ENCODE results near the gene CT47C1. TPM values are rescaled to one million over a fixed set of nuclear protein-coding genes. Genes with fewer than 3 reads are reported as not detected.
"Not testable (repeated sequence)": the region's sequence is repeated elsewhere in the genome, so short reads cannot be mapped to it uniquely, and the experiment has no call there.

Gene CT47C1
- not detected for total RNA-seq
- not detected for total RNA-seq (2013)
- total RNA-seq: 0 to 0.07 (median 0) reads per million in 29 experiments

GRCh38 chrX:119072744-119073143, at the start of gene CT47C1:
TSS of gene CT47C1 (plus strand) at chrX:119072993. CDS start at chrX:119073226, 233 bp downstream.
- POLR2A ChIA-PET: no interaction called here
- H3K36me3 ChIP-seq (ENCODE audit: control insufficient read depth in 2 of 2, extremely low read depth in 1 of 2, insufficient read depth in 1 of 2, low read length in 1 of 2): no peaks in the 10 kb centered on the region
- H3K9me3 ChIP-seq: no peaks in the 10 kb centered on the region
- H3K9me3 Mint-ChIP-seq: no peaks in the 10 kb centered on the region
- no peaks in the 10 kb centered on the region for H3K36me3 Mint-ChIP-seq
- no peaks in the 10 kb centered on the region for H3K4me1 ChIP-seq (ENCODE audit: control insufficient read depth in 1 of 2, extremely low read depth in 1 of 2, insufficient read depth in 2 of 2, low read length in 2 of 2)
- DNase-seq (no peak), ATAC-seq (replicated peaks in 1 of 4) (no peak)
- CTCF ChIA-PET: no interaction called here
- H3K4me1 Mint-ChIP-seq: no peaks in the 10 kb centered on the region
- no peak within 1 kb of the TSS for H3K27ac Mint-ChIP-seq
- no peak within 1 kb of the TSS for H3K4me3 Mint-ChIP-seq
- 83% methylated on average over 1 of the region's 6 CpGs for WGBS (ENCODE audit: insufficient coverage)
- H3K27me3 ChIP-seq (replicated peaks in 1 of 2; ENCODE audit: control insufficient read depth in 2 of 2, extremely low read depth in 1 of 2, insufficient read depth in 2 of 2, low read length in 1 of 2): peaks cover 0 to 3% of the 10 kb centered on the region in 2 experiments
- H3K27me3 Mint-ChIP-seq: peaks cover 0 to 12% of the 10 kb centered on the region in 2 donors
- no peak within 1 kb of the TSS for H3K4me3 ChIP-seq (ENCODE audit: control insufficient read depth in 1 of 2, extremely low read depth in 1 of 2, low read length in 1 of 2)
- H3K27ac ChIP-seq (ENCODE audit: low read length): no peak within 1 kb of the TSS

- no peak overlapping the region for H3K27ac Mint-ChIP-seq
- H3K36me3 ChIP-seq (ENCODE audit: control insufficient read depth in 2 of 2, extremely low read depth in 1 of 2, insufficient read depth in 1 of 2, low read length in 1 of 2): no peaks in the 10 kb centered on the region
- H3K9me3 ChIP-seq: no peaks in the 10 kb centered on the region
- ChIA-PET POLR2A (no interaction called here), CTCF (no interaction called here)
- ATAC-seq (replicated peaks in 1 of 4) (no peak), DNase-seq (no peak)
- H3K9me3 Mint-ChIP-seq: no peaks in the 10 kb centered on the region
- H3K4me3 Mint-ChIP-seq: no peak overlapping the region
- no peak overlapping the region for H3K27ac ChIP-seq (ENCODE audit: low read length)
- H3K27me3 Mint-ChIP-seq: peaks cover 0 to 13% of the 10 kb centered on the region in 2 donors
- WGBS (ENCODE audit: insufficient coverage): no CpG with 5 or more reads among the region's 5 CpGs
- H3K27me3 ChIP-seq (replicated peaks in 1 of 2; ENCODE audit: control insufficient read depth in 2 of 2, extremely low read depth in 1 of 2, insufficient read depth in 2 of 2, low read length in 1 of 2): no peaks in the 10 kb centered on the region
- H3K36me3 Mint-ChIP-seq: peaks cover 2% of the 10 kb centered on the region
- no peaks in the 10 kb centered on the region for H3K4me1 ChIP-seq (ENCODE audit: control insufficient read depth in 1 of 2, extremely low read depth in 1 of 2, insufficient read depth in 2 of 2, low read length in 2 of 2)
- no peaks in the 10 kb centered on the region for H3K4me1 Mint-ChIP-seq
- H3K4me3 ChIP-seq (ENCODE audit: control insufficient read depth in 1 of 2, extremely low read depth in 1 of 2, low read length in 1 of 2): no peak overlapping the region
These were observed 46.9 kb upstream of the CT47C1 start for GRCh38 chrX:119025900-119026299.

- H3K36me3 Mint-ChIP-seq; H3K27ac Mint-ChIP-seq; POLR2A ChIA-PET; ATAC-seq (replicated peaks in 1 of 4); H3K9me3 ChIP-seq; CTCF ChIA-PET; H3K9me3 Mint-ChIP-seq; H3K36me3 ChIP-seq (ENCODE audit: control insufficient read depth in 2 of 2, extremely low read depth in 1 of 2, insufficient read depth in 1 of 2, low read length in 1 of 2); H3K4me1 Mint-ChIP-seq; H3K4me3 Mint-ChIP-seq; H3K4me1 ChIP-seq (ENCODE audit: control insufficient read depth in 1 of 2, extremely low read depth in 1 of 2, insufficient read depth in 2 of 2, low read length in 2 of 2); DNase-seq; H3K27ac ChIP-seq (ENCODE audit: low read length); H3K4me3 ChIP-seq (ENCODE audit: control insufficient read depth in 1 of 2, extremely low read depth in 1 of 2, low read length in 1 of 2); H3K27me3 ChIP-seq (replicated peaks in 1 of 2; ENCODE audit: control insufficient read depth in 2 of 2, extremely low read depth in 1 of 2, insufficient read depth in 2 of 2, low read length in 1 of 2): not testable (repeated sequence)
- no CpG with 5 or more reads among the region's 2 CpGs for WGBS (ENCODE audit: insufficient coverage)
- H3K27me3 Mint-ChIP-seq: peaks cover 0 to 13% of the 10 kb centered on the region in 2 donors
These were observed 46.4 kb upstream of the CT47C1 start for GRCh38 chrX:119026344-119026743.

GRCh38 chrX:119027960-119028732, 44.6 kb upstream of the CT47C1 start:
- H3K4me1 Mint-ChIP-seq; DNase-seq; H3K9me3 Mint-ChIP-seq; H3K36me3 Mint-ChIP-seq; H3K36me3 ChIP-seq (ENCODE audit: control insufficient read depth in 2 of 2, extremely low read depth in 1 of 2, insufficient read depth in 1 of 2, low read length in 1 of 2); H3K4me3 ChIP-seq (ENCODE audit: control insufficient read depth in 1 of 2, extremely low read depth in 1 of 2, low read length in 1 of 2); CTCF ChIA-PET; H3K27ac ChIP-seq (ENCODE audit: low read length); H3K4me1 ChIP-seq (ENCODE audit: control insufficient read depth in 1 of 2, extremely low read depth in 1 of 2, insufficient read depth in 2 of 2, low read length in 2 of 2); ATAC-seq (replicated peaks in 1 of 4); H3K27me3 ChIP-seq (replicated peaks in 1 of 2; ENCODE audit: control insufficient read depth in 2 of 2, extremely low read depth in 1 of 2, insufficient read depth in 2 of 2, low read length in 1 of 2); H3K27ac Mint-ChIP-seq; H3K4me3 Mint-ChIP-seq; H3K9me3 ChIP-seq: not testable (repeated sequence)
- 100% methylated on average over 4 of the region's 28 CpGs for WGBS (ENCODE audit: insufficient coverage)
- POLR2A ChIA-PET: interaction anchor here in 1 of 2 donors (0.6 kb wide), 1 partner anchor 274 kb away, joined by 3 read pairs; no protein-coding TSS in a partner anchor
- peaks cover 0 to 16% of the 10 kb centered on the region in 2 donors for H3K27me3 Mint-ChIP-seq

- Histone ChIP-seq H3K9me3 (no peaks in the 10 kb centered on the region), H3K4me3 (ENCODE audit: control insufficient read depth in 1 of 2, extremely low read depth in 1 of 2, low read length in 1 of 2) (no peak overlapping the region), H3K36me3 (ENCODE audit: control insufficient read depth in 2 of 2, extremely low read depth in 1 of 2, insufficient read depth in 1 of 2, low read length in 1 of 2) (no peaks in the 10 kb centered on the region), H3K27ac (ENCODE audit: low read length) (no peak overlapping the region), H3K27me3 (replicated peaks in 1 of 2; ENCODE audit: control insufficient read depth in 2 of 2, extremely low read depth in 1 of 2, insufficient read depth in 2 of 2, low read length in 1 of 2) (no peaks in the 10 kb centered on the region), H3K4me1 (ENCODE audit: control insufficient read depth in 1 of 2, extremely low read depth in 1 of 2, insufficient read depth in 2 of 2, low read length in 2 of 2) (no peaks in the 10 kb centered on the region)
- H3K27ac Mint-ChIP-seq: no peak overlapping the region
- peaks cover 0 to 16% of the 10 kb centered on the region in 2 donors for H3K27me3 Mint-ChIP-seq
- H3K36me3 Mint-ChIP-seq: no peaks in the 10 kb centered on the region
- ChIA-PET POLR2A (interaction anchor here (0.6 kb wide), 2 partner anchors 30 to 273 kb away, joined by 3 to 8 read pairs; no protein-coding TSS in a partner anchor), CTCF (no interaction called here)
- no peak overlapping the region for H3K4me3 Mint-ChIP-seq
- no peaks in the 10 kb centered on the region for H3K9me3 Mint-ChIP-seq
- no peaks in the 10 kb centered on the region for H3K4me1 Mint-ChIP-seq
- DNase-seq (no peak), ATAC-seq (replicated peaks in 1 of 4) (no peak)
- no CpG with 5 or more reads among the region's 1 CpG for WGBS (ENCODE audit: insufficient coverage)
These were observed 44.0 kb upstream of the CT47C1 start for GRCh38 chrX:119028733-119029330.

- H3K27me3 ChIP-seq (replicated peaks in 1 of 2; ENCODE audit: control insufficient read depth in 2 of 2, extremely low read depth in 1 of 2, insufficient read depth in 2 of 2, low read length in 1 of 2); ATAC-seq (replicated peaks in 1 of 4); H3K4me1 Mint-ChIP-seq; H3K4me3 ChIP-seq (ENCODE audit: control insufficient read depth in 1 of 2, extremely low read depth in 1 of 2, low read length in 1 of 2); H3K36me3 ChIP-seq (ENCODE audit: control insufficient read depth in 2 of 2, extremely low read depth in 1 of 2, insufficient read depth in 1 of 2, low read length in 1 of 2); CTCF ChIA-PET; H3K27ac ChIP-seq (ENCODE audit: low read length); H3K27ac Mint-ChIP-seq; H3K4me1 ChIP-seq (ENCODE audit: control insufficient read depth in 1 of 2, extremely low read depth in 1 of 2, insufficient read depth in 2 of 2, low read length in 2 of 2); DNase-seq; H3K36me3 Mint-ChIP-seq; H3K9me3 Mint-ChIP-seq; POLR2A ChIA-PET; H3K9me3 ChIP-seq; H3K4me3 Mint-ChIP-seq: not testable (repeated sequence)
- WGBS (ENCODE audit: insufficient coverage): 100% methylated on average over 1 of the region's 10 CpGs
- H3K27me3 Mint-ChIP-seq: peaks cover 0 to 13% of the 10 kb centered on the region in 2 donors
These were observed 43.1 kb upstream of the CT47C1 start for GRCh38 chrX:119029656-119030055.

All from T-cell (primary cell).